Small intestine (tissue), 7 donors: ENCODE data around the gene PPP1R18. TPM values are rescaled to one million over a fixed set of nuclear protein-coding genes. Genes with fewer than 3 reads are reported as not detected.
A peak's percentile ranks its signal among the peaks of the same experiment; 100 is the strongest.

ENCODE experiments used
- DNase-seq, 2 donors: peaks; one replicate each; pipeline versions ENCODE4 v3.0.0 to v3.0.0-alpha.2; 2013
- FAIRE-seq: peaks from 2 replicates; lab custom pipeline; 2012; peaks lifted over from hg19 to GRCh38; lab: Jason Lieb, UNC
- H3K27ac ChIP-seq, 3 donors: one replicate each; pipeline ENCODE4 v1.5.1; 2013; ENCODE audit warnings: low read length in 2 of 3, mild to moderate bottlenecking in 2 of 3, control low read depth in 1 of 3, inconsistent platforms in 1 of 3, low read depth in 1 of 3, moderate library complexity in 1 of 3
- H3K27me3 ChIP-seq, 3 donors: one replicate each; pipeline ENCODE4 v1.6.1; 2013; ENCODE audit warnings: low read length in 3 of 3, inconsistent platforms in 1 of 3; ENCODE audit not compliant: control insufficient read depth in 3 of 3, insufficient read depth in 3 of 3
- H3K36me3 ChIP-seq, 3 donors: one replicate each; pipeline ENCODE4 v1.6.1; 2013; ENCODE audit warnings: low read length in 3 of 3, inconsistent platforms in 1 of 3, low read depth in 1 of 3, mild to moderate bottlenecking in 1 of 3, moderate library complexity in 1 of 3; ENCODE audit not compliant: control insufficient read depth in 3 of 3, insufficient read depth in 2 of 3
- H3K4me1 ChIP-seq, 3 donors: one replicate each; pipeline ENCODE4 v1.6.1; 2013; ENCODE audit warnings: low read length in 2 of 3, inconsistent platforms in 1 of 3, low read depth in 1 of 3, mild to moderate bottlenecking in 1 of 3, moderate library complexity in 1 of 3; ENCODE audit not compliant: control insufficient read depth in 3 of 3, insufficient read depth in 2 of 3
- H3K4me3 ChIP-seq, 3 donors: one replicate each; pipeline ENCODE4 v1.5.1; 2013; ENCODE audit warnings: low read length in 3 of 3, control low read depth in 1 of 3, inconsistent platforms in 1 of 3, low read depth in 1 of 3, mild to moderate bottlenecking in 1 of 3, moderate library complexity in 1 of 3
- H3K9me3 ChIP-seq, 2 donors: one replicate each; pipeline ENCODE4 v1.6.1; 2013; ENCODE audit warnings: low read depth in 1 of 2, low read length in 1 of 2; ENCODE audit not compliant: control insufficient read depth in 2 of 2, insufficient read depth in 1 of 2
- whole genome bisulfite sequencing, 3 donors: extraction: QIAGEN DNeasy Blood & Tissue Kit; methylation state at CpG; one replicate each; pipeline ENCODE4 v1.1.7; 2013; 5-methylcytosine and 5-hydroxymethylcytosine counted together
- polyA plus RNA-seq, 4 donors: library from polyadenylated mRNA; stranded (reverse) in 3 of 4; unstranded in 1 of 4; fragments of 200-250 nt in 3 of 4; fragments of 120-200 nt in 1 of 4; gene quantifications; one replicate each; pipeline versions ENCODE4 v1.2.1 to v1.2.3, GENCODE V29; 2013
- donor health status: healthy with polysubstance abuse.
- donor health status: control.
- donor health status: control.
- donor health status: Bipolar disorder and iron deficiency.
- donor health status: healthy.

The PPP1R18 gene
- polyA plus RNA-seq, 4 donors, result 10.1 to 22.7 (median 17.9) TPM

GRCh38 chr6:30716879-30717128 is 30.4 kb upstream of the PPP1R18 start:
- Histone ChIP-seq H3K9me3 (no peaks in the 10 kb centered on the region), H3K4me3 (peak overlapping the region; percentile 39 to 71 (median 67)), H3K36me3 (peaks cover 2 to 23% (median 5%) of the 10 kb centered on the region in 3 donors), H3K27ac (peak overlapping the region; percentile 74 to 93 (median 91)), H3K4me1 (peaks cover 0 to 8% (median 0%) of the 10 kb centered on the region in 3 donors), H3K27me3 (no peaks in the 10 kb centered on the region)
- no peak for DNase-seq
- WGBS, 3 donors, result 0 to 5% (median 2%) methylated on average over 8 of the region's 8 CpGs
- FAIRE-seq, result no peak

DNA sequence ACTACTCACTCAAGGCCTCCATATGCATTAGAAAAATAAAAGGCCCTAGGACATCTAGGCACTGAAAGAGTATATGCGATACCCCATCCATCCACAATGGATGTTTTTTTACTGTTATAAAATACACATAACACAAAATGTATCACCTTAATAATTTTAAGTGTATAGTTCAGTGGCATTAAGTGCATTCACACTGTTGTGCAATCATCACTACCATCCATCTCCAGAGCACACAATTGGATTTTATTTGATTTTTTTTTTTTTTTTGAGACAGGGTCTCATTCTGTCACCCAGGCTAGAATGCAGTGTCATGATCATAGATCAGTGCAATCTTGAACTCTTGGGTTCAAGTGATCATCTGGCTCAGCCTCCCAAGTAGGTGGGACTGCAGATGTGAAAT is 27.8 kb upstream of the PPP1R18 start:
- H3K9me3 ChIP-seq, result no peaks in the 10 kb centered on the region
- 93 to 100% (median 100%) methylated on average over 1 of the region's 1 CpG for WGBS, 3 donors
- H3K27me3 ChIP-seq, result no peaks in the 10 kb centered on the region
- FAIRE-seq, result no peak
- H3K27ac ChIP-seq, result no peak overlapping the region
- H3K36me3 ChIP-seq, result peaks cover 2 to 34% (median 7%) of the 10 kb centered on the region in 3 donors
- H3K4me3 ChIP-seq, result no peak overlapping the region
- DNase-seq, result no peak
- H3K4me1 ChIP-seq, result peaks cover 0 to 4% (median 0%) of the 10 kb centered on the region in 3 donors

- FAIRE-seq (no peak), DNase-seq (no peak)
- Histone ChIP-seq H3K27me3 (no peaks in the 10 kb centered on the region), H3K27ac (no peak overlapping the region), H3K4me3 (no peak overlapping the region), H3K4me1 (peaks cover 0 to 2% (median 0%) of the 10 kb centered on the region in 3 donors), H3K9me3 (no peaks in the 10 kb centered on the region), H3K36me3 (peaks cover 2 to 39% (median 7%) of the 10 kb centered on the region in 3 donors)
- 84 to 87% (median 86%) methylated on average over 7 of the region's 7 CpGs for WGBS, 3 donors
These were observed 26.0 kb upstream of the PPP1R18 start for GRCh38 chr6:30712441-30712945.

DNA sequence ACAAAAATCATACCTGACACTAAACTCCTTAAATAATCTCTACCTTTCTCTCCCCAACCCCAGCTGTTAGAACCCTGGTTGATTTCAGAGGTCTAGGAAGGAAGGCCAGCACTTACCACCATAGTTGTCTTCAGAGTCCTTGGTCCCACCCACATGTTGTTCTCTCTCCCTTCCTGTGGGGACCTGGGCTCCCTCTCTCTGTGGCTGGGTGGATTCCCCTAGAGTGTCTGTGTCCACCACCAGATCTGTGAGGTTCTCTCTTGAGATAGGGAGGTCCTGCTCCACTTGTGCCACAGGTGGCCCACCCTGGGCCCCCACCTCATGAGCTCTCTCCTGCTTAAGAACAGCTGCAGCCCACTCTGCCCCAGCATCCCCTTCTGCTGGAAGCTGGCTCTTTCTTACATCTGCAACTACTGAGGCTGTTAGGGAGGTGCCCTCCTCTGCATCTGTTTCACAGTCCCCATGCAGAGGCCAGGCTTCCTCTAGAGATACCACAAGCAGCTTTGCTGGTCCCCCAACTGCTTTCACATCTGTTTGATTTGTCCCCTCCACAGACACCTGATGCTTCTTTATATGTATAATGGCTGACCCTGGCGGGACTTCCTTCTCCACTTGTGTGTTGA is 25.4 kb upstream of the PPP1R18 start:
- FAIRE-seq (no peak), DNase-seq (no peak)
- 77 to 94% (median 93%) methylated on average over 1 of the region's 1 CpG for WGBS, 3 donors
- H3K4me1 ChIP-seq, result peaks cover 0 to 2% (median 0%) of the 10 kb centered on the region in 3 donors
- H3K9me3 ChIP-seq, result no peaks in the 10 kb centered on the region
- no peak overlapping the region for H3K27ac ChIP-seq
- no peaks in the 10 kb centered on the region for H3K27me3 ChIP-seq
- H3K36me3 ChIP-seq, result peaks cover 2 to 42% (median 7%) of the 10 kb centered on the region in 3 donors
- H3K4me3 ChIP-seq, result no peak overlapping the region

DNA sequence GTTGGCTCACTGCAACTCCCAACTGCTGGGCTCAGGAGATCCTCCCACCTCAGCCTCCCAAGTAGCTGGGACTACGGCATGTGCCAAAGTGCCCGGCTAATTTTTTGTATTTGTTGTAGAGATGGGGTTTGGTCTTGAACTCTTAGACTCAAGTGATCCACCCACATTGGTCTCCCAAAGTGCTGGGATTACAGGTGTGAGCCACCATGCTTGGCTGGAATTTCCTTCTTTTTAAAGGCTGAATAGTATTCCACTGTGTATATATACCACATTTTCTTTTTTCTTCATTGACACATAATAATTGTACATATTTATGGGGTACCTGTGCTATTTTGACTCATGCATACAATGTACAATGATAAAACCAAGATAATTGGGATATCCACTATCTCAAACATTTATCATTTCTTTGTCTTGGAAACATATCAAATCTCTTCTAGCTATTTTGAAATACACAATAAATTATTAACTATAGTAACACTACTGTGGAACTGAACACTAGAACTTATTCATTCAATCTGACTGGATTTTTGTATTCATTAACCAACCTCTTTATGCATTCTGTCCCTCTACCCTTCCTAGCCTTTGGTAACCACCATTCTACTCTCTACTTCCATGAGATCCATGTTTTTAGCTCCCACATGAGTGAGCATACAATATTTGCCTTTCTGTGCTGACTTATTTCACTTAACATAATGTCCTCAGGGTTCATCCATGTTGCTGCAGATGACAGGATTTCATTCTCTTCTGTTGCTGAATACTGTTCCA is 22.8 kb upstream of the PPP1R18 start:
- no peaks in the 10 kb centered on the region for H3K4me1 ChIP-seq
- FAIRE-seq, result no peak
- H3K36me3 ChIP-seq, result peaks cover 2 to 60% (median 7%) of the 10 kb centered on the region in 3 donors
- H3K9me3 ChIP-seq, result no peaks in the 10 kb centered on the region
- H3K27me3 ChIP-seq, result no peaks in the 10 kb centered on the region
- H3K4me3 ChIP-seq, result no peak overlapping the region
- no peak for DNase-seq
- H3K27ac ChIP-seq, result no peak overlapping the region
- 95 to 100% (median 99%) methylated on average over 2 of the region's 2 CpGs for WGBS, 3 donors

DNA sequence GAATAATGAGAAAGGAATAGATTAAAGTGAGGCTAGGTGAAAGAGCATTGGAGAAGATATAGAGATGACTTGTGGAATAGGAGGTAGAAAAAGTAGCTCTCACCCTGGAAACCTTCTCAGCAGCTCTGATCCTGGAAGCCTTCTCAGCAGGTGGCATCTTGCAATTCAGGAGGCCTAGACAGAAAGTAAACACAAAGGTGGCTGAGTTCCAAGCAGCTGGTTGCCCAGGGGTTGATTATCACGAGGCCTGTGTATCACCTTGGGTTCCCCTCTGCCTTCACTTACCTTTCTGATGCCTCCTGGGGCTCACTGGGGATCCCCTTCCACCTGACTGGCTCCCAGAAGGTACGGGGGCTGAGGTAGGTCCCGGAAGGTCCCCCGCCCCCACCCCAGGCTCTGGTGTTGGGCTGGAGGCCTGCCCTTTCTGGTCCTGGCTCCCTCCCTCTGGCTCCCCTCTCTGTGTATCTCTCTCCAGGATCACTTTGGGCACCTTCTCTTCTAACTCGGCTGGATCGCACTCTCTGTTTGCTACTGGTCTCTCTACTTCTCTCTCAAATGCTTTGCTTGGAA is 20.9 kb upstream of the PPP1R18 start:
- FAIRE-seq, result no peak
- Histone ChIP-seq H3K4me1 (no peaks in the 10 kb centered on the region), H3K27me3 (no peaks in the 10 kb centered on the region), H3K4me3 (no peak overlapping the region), H3K9me3 (no peaks in the 10 kb centered on the region), H3K27ac (no peak overlapping the region), H3K36me3 (peaks cover 0 to 65% (median 2%) of the 10 kb centered on the region in 3 donors)
- peak; percentile 49 to 56 for DNase-seq
- 45 to 71% (median 70%) methylated on average over 6 of the region's 6 CpGs for WGBS, 3 donors

GRCh38 chr6:30705620-30706019 is 19.2 kb upstream of the PPP1R18 start:
- Histone ChIP-seq H3K4me3 (no peak overlapping the region), H3K4me1 (no peaks in the 10 kb centered on the region), H3K36me3 (peaks cover 0 to 53% (median 0%) of the 10 kb centered on the region in 3 donors), H3K27ac (no peak overlapping the region), H3K9me3 (no peaks in the 10 kb centered on the region), H3K27me3 (no peaks in the 10 kb centered on the region)
- DNase-seq, result no peak
- WGBS, 3 donors, result 94 to 95% (median 95%) methylated on average over 4 of the region's 4 CpGs
- FAIRE-seq, result no peak

DNA sequence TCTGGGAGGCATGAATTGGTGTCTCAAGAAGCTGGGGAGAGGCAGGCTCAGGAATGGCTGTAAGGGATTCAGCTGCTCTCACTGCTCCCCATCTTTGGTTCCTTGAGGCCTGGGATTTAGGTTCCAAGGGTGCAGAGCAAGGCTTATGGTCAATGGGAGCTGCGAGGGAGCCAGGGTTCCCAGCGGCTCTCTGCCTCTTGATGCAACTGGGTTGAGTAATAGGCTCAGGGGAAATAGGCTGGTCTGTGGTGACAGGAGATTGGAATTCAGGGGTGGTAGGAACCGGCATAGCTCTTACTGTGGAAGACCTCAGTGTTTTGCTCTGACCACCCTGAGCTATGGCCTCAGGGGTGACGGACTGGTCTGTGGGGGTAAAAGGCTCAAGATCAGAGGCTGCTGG is 17.4 kb upstream of the PPP1R18 start:
- DNase-seq (no peak), FAIRE-seq (no peak)
- Histone ChIP-seq H3K4me3 (no peak overlapping the region), H3K36me3 (peaks cover 0 to 51% (median 0%) of the 10 kb centered on the region in 3 donors), H3K27ac (no peak overlapping the region), H3K4me1 (peaks cover 0 to 3% (median 0%) of the 10 kb centered on the region in 3 donors), H3K9me3 (no peaks in the 10 kb centered on the region), H3K27me3 (no peaks in the 10 kb centered on the region)
- 94 to 100% (median 99%) methylated on average over 4 of the region's 4 CpGs for WGBS, 3 donors
